GM12801 (cell line): ENCODE measurements around the gene IFIT1B.

Experiments
- TF ChIP-seq, protein P1 (sequence below): IDR thresholded peaks from one replicate; pipeline ENCODE4 v1.5.1; 2011; ENCODE audit warnings: control low read depth; ENCODE audit not compliant: insufficient read length; ENCODE audit errors: extremely low read depth

IFIT1B gene

DNA sequence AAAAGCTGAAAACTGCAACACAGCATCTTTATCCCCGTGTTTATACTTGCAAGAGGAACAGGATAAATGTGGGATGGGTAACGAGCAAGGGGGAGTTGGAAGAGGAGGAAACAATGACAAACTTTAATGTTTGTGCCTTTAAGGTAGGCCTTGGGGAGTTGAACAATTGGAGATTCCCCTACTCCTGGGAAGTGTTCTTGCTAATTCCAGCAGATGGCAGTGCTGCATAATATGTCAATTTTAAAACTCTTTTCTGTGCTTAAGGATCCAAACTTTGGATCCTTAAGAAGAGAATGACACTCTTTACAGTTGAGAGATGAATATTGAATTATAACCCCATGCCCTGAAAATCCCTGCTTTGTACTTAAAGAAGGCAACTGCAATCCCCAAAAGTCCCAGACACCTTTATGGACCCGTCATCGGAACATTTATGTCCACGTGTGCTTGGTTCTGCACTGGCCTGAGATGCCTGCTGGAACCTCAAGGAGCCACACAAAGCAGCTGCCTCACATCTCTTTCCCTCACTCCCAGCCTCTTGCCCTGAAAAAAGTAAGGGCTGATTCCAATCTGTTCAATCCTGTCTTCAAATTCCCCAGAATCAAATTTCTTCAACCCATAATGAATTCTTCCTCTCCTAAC lies 48.5 kb downstream of the IFIT1B start:
- TF ChIP-seq, protein P1, sequence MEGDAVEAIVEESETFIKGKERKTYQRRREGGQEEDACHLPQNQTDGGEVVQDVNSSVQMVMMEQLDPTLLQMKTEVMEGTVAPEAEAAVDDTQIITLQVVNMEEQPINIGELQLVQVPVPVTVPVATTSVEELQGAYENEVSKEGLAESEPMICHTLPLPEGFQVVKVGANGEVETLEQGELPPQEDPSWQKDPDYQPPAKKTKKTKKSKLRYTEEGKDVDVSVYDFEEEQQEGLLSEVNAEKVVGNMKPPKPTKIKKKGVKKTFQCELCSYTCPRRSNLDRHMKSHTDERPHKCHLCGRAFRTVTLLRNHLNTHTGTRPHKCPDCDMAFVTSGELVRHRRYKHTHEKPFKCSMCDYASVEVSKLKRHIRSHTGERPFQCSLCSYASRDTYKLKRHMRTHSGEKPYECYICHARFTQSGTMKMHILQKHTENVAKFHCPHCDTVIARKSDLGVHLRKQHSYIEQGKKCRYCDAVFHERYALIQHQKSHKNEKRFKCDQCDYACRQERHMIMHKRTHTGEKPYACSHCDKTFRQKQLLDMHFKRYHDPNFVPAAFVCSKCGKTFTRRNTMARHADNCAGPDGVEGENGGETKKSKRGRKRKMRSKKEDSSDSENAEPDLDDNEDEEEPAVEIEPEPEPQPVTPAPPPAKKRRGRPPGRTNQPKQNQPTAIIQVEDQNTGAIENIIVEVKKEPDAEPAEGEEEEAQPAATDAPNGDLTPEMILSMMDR = no peak

DNA sequence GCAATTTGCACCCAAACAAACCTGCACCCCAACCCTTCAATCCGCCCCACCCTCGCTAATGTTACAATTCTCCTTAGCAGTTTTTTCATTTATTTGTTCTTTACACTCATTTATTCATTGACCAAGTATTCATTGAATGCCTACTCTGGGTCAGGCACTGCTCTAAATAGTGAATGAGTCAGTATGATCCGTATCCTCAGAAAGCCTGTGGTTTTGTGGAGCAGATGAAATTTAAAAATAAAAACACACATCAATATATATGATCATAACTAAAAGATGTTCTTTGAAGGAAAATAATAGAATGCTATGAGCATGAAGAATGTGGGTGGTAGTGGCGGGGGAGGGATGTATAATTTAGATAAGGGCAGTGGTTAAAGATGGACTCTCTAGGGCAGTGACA lies 49.8 kb downstream of the IFIT1B start:
- TF ChIP-seq, protein P1 = no peak

DNA sequence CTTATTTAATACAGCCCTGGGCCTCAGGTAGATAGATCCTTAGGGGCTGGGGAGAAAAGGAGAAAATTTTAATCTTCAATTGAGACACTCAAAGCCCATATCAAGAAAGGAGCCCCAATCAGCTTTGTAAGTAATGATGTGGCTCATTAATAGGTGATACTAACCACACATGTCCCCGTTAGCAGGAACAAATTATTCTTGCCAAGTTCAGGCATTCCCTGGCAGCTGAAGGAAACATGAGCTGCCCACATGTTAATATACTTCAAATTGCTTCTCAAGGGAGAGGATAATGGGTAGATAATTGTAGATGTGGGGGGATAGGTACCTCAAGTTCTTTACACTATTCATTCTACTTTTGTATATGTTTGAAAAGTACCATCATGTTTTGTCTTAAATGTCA lies 51.0 kb downstream of the IFIT1B start:
- TF ChIP-seq, protein P1 = no peak

DNA sequence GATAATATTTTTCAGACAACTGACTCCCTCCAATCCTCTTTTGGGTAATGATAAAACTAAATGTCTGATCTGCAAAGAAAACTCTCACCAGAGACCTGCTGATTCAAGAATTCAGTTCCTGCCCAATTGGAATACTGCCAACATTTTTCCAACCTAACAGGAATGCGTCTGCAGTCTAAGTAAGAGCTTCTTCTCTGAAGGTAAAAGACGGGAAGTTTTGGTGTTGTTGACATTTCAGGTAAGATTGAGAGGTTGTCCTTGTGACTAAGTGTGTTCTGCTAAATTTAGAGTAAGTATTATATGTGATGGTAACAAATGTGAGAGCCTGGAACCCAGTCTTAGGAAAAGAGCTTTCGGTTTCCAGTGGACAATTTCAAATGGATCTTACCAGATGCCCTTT lies 54.1 kb downstream of the IFIT1B start:
- TF ChIP-seq, protein P1 = no peak
